Activated naive CD8-positive, alpha-beta T cell (primary cell): Measurements from ENCODE around the gene BCHE.
"Not testable (repeated sequence)": the region's sequence is repeated elsewhere in the genome, so short reads cannot be mapped to it uniquely, and the experiment has no call there.

Experiments used
- H3K27ac Mint-ChIP-seq: one replicate; pipeline ENCODE4 v1.8.0; 2021; ENCODE audit warnings: mixed read lengths
- H3K27me3 Mint-ChIP-seq: one replicate; pipeline ENCODE4 v1.8.0; 2021; ENCODE audit warnings: mixed read lengths
- H3K36me3 Mint-ChIP-seq: one replicate; pipeline ENCODE4 v1.8.0; 2021; ENCODE audit warnings: mixed read lengths
- H3K4me1 Mint-ChIP-seq: one replicate; pipeline ENCODE4 v1.8.0; 2021; ENCODE audit warnings: low read depth, mixed read lengths
- H3K4me3 Mint-ChIP-seq: one replicate; pipeline ENCODE4 v1.8.0; 2021; ENCODE audit warnings: mild to moderate bottlenecking, mixed read lengths
- H3K9me3 Mint-ChIP-seq: one replicate; pipeline ENCODE4 v1.8.0; 2021; ENCODE audit warnings: low read depth, mixed read lengths

Gene BCHE

DNA sequence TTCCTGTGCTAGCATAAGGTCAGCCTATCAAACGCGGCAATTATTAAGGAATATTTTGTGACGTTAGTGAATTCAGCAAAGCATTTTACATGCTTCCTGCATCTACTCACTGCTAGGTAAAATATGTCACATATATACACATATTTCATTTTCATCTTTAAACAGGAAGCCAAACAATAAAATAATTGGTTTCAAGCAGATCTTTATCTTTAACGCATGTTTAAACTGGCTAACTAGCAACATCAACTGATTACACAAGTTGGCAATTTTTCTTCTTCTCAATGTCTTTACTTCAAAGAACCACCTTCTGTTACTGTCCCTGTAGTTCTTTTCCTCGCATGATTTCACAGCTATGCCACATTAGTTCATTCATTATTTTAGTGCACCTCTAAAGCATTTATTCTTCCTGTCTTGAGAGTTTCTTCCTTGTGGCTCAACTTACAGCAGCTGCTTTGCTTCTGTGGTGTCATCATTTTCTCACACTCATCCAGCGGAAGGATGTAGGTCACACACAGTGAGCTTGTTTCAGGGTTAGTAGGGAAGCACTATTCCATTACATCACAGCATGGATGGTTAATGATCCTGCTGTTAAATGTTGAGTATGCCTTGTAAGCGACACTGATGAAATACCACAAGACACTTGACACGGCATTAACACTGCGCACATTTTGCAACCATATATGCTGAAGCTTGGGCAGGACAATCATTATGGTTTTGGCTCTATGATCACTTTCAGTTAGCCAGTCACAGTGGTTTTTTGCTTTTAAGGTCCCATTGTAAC, 2.3 kb upstream of the BCHE start:
- Mint-ChIP-seq H3K27ac (no peak overlapping the region), H3K27me3 (no peaks in the 10 kb centered on the region), H3K4me1 (no peaks in the 10 kb centered on the region), H3K9me3 (no peaks in the 10 kb centered on the region), H3K36me3 (no peaks in the 10 kb centered on the region), H3K4me3 (no peak overlapping the region)

DNA sequence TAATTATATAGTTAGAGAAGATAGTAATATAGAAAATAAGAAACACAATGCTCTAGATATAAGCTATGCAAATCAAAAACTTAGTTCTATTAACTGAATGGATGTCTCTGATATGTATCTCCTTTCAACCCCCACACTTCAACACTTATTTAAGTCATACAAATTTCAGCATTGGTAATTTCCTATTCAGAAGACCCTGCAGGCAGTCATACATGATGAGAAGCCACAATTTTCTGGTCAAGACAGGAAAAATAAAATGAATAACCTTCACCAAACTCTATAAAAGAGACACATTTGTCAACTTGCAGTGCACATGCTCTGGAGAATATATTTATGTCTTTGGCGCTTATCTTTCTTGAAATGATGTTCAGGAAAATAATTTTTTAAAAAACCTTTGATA, 578 bp upstream of the BCHE start:
- H3K36me3 Mint-ChIP-seq = no peaks in the 10 kb centered on the region
- no peak overlapping the region for H3K27ac Mint-ChIP-seq
- H3K27me3 Mint-ChIP-seq = no peaks in the 10 kb centered on the region
- H3K4me3 Mint-ChIP-seq = no peak overlapping the region
- H3K9me3 Mint-ChIP-seq = no peaks in the 10 kb centered on the region
- no peaks in the 10 kb centered on the region for H3K4me1 Mint-ChIP-seq

DNA sequence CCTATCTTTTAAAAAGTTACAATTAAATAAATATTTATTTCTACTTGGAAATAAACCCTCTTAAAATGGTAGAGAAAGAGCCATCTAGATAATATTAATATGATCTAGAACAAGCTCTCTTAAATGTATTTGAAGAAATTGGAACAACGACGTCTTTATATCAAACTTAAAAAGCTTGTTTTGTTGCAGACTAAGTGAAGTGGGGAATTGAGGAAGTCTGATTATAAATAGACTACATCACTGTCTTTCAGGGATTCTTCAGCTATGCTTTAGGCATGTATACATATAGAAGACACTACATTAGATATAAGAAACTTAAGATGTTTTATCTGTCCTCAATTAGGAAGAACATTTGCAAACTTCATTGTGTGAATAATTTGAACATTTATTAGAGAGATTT, 1.8 kb downstream of the BCHE start:
- no peaks in the 10 kb centered on the region for H3K36me3 Mint-ChIP-seq
- H3K9me3 Mint-ChIP-seq = no peaks in the 10 kb centered on the region
- H3K27ac Mint-ChIP-seq = no peak overlapping the region
- H3K27me3 Mint-ChIP-seq = no peaks in the 10 kb centered on the region
- H3K4me3 Mint-ChIP-seq = no peak overlapping the region
- H3K4me1 Mint-ChIP-seq = no peaks in the 10 kb centered on the region

DNA sequence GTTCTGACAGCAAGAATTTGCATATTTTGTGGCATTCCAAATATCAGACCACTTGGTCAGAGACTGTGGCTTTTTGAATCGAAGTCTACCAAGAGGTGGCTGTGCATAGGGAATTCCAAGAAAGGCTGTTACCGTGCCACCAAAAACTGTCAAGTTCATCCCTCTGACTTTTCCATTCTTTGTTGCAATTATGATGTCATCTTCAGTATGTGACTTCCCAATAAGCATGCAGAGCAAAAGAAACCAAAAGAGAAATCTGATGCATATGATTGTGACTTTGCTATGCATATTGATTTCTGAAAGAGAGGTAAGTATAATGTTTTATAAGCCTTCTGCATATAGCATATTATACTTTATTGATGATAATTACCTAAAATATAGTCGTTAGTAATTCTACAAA, 6.5 kb downstream of the BCHE start:
- Mint-ChIP-seq H3K4me3 (no peak overlapping the region), H3K36me3 (no peaks in the 10 kb centered on the region), H3K27ac (no peak overlapping the region), H3K27me3 (no peaks in the 10 kb centered on the region), H3K9me3 (peaks cover 4% of the 10 kb centered on the region), H3K4me1 (no peaks in the 10 kb centered on the region)

DNA sequence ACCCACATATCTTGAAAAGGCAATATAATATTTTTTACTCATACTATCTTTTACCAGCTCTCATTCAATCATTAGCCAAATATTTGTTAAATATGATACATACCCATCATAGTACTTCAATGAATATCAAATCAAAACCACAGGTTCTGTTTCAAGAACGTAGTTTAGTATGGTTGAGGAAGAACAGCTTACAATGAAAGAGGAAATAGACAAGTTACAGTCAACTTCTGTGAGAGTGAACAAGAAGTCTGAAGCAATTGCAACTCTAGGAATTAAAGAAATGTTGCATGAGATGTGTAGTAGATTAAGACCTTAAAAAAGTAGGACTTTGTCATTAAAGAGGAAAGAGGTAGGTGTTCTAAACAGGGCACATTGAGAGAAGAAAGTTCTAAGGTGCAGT, 9.3 kb downstream of the BCHE start:
- Mint-ChIP-seq H3K4me3 (no peak overlapping the region), H3K27me3 (no peaks in the 10 kb centered on the region), H3K27ac (no peak overlapping the region), H3K9me3 (peaks cover 4% of the 10 kb centered on the region), H3K36me3 (no peaks in the 10 kb centered on the region), H3K4me1 (no peaks in the 10 kb centered on the region)

DNA sequence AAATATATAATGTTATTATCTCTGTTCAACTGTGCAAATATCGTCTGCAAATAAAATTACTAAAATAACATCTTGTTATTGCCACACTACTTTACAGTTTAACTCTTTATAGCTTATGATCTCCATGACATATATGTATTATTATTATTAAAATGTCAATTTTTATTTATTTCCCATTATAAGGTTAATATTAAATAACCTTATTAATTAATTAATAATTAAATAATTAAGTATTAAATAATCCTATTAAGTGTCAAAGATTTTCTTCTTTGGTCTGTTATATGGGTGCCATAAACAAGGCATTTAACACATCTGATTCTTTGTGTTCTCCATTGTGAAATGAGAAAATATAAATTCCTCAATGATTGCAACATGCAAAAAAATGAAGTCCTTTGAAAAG, 10.0 kb downstream of the BCHE start:
- no peak overlapping the region for H3K4me3 Mint-ChIP-seq
- H3K36me3 Mint-ChIP-seq = no peaks in the 10 kb centered on the region
- H3K27me3 Mint-ChIP-seq = no peaks in the 10 kb centered on the region
- no peak overlapping the region for H3K27ac Mint-ChIP-seq
- no peaks in the 10 kb centered on the region for H3K4me1 Mint-ChIP-seq
- peaks cover 4% of the 10 kb centered on the region for H3K9me3 Mint-ChIP-seq

DNA sequence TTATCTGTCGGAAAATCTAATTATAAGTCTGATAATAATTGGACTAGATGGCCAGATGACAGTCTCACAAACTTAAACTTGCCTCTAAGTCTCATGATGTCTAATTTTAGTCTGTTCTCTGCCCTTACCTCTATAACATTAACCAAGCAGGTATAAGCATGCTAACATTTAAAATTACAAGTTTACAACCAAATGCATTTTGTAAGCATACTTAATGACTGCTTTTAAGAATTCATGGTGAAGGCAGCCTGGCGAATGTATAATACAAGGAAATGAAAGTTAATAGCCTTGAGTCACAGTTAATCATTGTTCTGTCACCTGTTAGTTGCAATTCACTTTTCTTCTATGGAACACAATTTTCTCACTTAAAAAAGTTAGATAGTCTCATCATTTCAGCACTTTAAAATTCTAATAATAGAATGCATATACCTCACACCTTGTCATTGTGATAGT, 16.5 kb downstream of the BCHE start:
- no peaks in the 10 kb centered on the region for H3K36me3 Mint-ChIP-seq
- H3K9me3 Mint-ChIP-seq = no peaks in the 10 kb centered on the region
- no peak overlapping the region for H3K4me3 Mint-ChIP-seq
- no peaks in the 10 kb centered on the region for H3K27me3 Mint-ChIP-seq
- no peaks in the 10 kb centered on the region for H3K4me1 Mint-ChIP-seq
- no peak overlapping the region for H3K27ac Mint-ChIP-seq

DNA sequence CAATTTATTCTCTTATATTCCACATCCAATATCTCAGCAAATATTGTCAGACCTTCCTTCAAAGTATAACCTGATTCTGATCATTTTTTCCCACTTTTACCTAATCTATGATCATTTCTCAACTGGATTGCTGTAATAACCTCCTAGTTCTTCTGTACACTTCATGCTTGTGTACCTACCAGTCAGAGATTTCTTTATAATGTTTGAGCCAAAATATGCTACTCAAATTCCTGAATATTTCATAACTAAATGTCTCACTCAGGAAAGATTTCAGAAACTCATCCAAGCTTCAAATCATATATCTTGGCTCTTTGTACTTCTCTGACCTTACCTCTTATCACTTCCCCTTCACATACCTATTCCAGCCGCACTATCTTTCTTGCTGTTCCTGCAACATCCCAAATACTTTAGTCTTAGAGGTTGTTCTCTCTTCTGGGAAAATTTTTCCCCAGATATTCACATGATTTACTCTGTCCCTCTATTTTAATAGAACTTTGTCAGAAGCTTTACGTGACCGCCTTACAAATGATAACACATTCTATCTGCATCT, 20.0 kb downstream of the BCHE start:
- Mint-ChIP-seq H3K4me3 (no peak overlapping the region), H3K36me3 (no peaks in the 10 kb centered on the region), H3K27me3 (no peaks in the 10 kb centered on the region), H3K27ac (no peak overlapping the region), H3K4me1 (no peaks in the 10 kb centered on the region), H3K9me3 (peaks cover 4% of the 10 kb centered on the region)

DNA sequence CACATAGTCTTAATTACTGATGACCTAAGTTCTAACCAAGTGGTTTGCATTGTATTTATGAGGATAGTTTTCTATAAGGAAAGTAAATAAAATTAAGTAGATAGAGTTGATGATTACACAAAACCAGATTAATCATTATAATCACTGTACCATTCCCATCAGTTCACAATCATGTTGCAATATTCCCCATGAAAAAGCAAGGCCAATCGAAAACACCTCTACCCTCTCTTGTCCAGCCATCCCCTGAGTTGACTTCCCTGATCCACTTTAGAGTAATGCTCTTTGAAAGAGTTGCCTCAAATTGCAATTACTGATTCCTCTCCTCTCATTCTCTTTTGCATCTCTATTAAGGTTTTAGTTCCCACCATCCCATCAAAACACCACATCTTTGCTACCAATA, 21.0 kb downstream of the BCHE start:
- Mint-ChIP-seq H3K4me1 (no peaks in the 10 kb centered on the region), H3K36me3 (no peaks in the 10 kb centered on the region), H3K9me3 (peaks cover 4% of the 10 kb centered on the region), H3K27ac (no peak overlapping the region), H3K27me3 (no peaks in the 10 kb centered on the region), H3K4me3 (no peak overlapping the region)

DNA sequence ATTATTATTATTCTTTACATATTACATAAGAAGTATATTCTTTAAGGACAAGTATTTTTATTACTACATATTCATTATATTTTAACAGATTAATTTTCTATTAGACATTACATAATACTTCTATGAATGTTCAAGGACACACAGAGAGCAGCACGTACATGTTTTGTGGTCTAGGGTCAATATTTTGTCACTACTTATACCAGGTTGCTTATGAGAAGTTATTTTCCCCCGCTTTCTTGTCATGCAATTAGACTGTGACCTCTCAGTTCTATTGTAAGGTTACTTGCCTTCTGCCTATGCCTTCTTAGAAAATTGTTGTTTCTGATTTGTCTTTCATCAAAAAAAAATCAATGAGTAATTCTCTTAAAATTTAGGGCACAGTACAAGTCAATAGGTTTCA, 21.5 kb downstream of the BCHE start:
- no peaks in the 10 kb centered on the region for H3K27me3 Mint-ChIP-seq
- no peaks in the 10 kb centered on the region for H3K4me1 Mint-ChIP-seq
- no peaks in the 10 kb centered on the region for H3K36me3 Mint-ChIP-seq
- H3K4me3 Mint-ChIP-seq = no peak overlapping the region
- H3K9me3 Mint-ChIP-seq = peaks cover 4% of the 10 kb centered on the region
- H3K27ac Mint-ChIP-seq = no peak overlapping the region

DNA sequence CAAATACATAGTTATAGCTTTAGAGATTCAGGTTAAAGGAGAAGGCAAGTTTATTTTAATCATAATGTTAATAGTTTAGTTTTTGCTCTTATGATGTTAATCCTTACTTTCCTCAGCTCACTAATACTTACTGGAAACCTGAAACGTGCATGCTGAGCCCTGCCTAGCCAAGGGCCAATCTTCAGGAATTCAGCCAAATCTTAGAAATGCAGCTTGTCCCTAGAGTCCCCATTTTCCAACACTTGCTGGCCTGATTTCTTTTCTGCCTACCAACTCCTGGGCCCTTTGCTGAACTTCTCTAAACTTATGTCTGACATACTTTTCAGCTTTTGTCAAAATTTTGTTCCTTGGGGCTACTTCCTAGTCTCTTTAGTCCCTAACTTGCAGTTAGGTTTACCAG, 22.8 kb downstream of the BCHE start:
- peaks cover 4% of the 10 kb centered on the region for H3K9me3 Mint-ChIP-seq

DNA sequence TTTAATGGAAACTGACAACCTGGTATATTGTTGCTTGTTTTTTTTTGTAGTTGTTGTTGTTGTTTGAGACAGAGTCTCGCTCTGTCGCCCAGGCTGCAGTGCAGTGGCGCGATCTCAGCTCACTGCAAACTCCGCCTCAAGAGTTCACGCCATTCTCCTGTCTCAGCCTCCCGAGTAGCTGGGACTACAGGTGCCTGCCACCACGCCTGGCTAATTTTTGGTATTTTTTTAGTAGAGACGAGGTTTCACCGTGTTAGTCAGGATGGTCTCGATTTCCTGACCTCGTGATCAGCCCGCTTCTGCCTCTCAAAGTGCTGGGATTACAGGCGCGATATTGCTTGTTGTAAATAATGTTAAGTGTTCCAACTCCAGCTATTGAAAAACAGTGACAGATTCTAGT, 29.3 kb downstream of the BCHE start:
- not testable (repeated sequence) for H3K27ac Mint-ChIP-seq, H3K9me3 Mint-ChIP-seq, H3K4me3 Mint-ChIP-seq, H3K36me3 Mint-ChIP-seq, H3K4me1 Mint-ChIP-seq, H3K27me3 Mint-ChIP-seq

More for the DNA sequence above, 22.8 kb downstream of the BCHE start:
- Mint-ChIP-seq H3K27ac (no peak overlapping the region), H3K4me1 (no peaks in the 10 kb centered on the region), H3K4me3 (no peak overlapping the region), H3K27me3 (no peaks in the 10 kb centered on the region), H3K36me3 (no peaks in the 10 kb centered on the region)

DNA sequence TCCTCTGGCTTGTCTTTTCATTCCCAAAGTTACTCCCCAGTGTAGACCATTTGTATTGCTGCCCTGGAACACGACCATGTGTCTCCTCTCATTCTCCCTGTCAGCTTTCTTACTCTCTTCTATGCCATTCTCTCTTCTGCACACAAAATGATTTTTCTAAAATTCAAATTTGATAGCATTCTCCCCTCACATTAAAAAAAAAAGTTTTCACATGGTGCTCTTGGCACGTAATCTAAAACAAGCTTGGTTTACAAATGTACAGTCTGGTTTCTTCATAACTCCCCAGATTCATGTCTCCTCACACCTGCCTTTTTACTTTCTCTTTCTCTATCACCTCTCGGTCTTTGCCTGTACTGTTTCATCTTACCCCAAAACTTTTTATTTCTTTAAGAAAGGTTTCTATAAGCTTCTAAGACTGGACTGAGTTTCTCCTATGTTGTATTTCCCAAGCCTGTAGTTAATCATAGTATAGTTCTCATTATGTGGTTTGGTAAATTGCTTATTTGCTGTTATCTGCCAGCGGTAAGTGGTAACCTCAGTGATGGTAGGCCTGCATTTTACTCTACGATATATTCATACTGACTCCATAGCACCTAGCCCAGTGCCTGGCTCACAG, 31.2 kb downstream of the BCHE start:
- Mint-ChIP-seq H3K27ac (no peak overlapping the region), H3K4me3 (no peak overlapping the region), H3K9me3 (no peaks in the 10 kb centered on the region), H3K36me3 (no peaks in the 10 kb centered on the region), H3K4me1 (no peaks in the 10 kb centered on the region), H3K27me3 (no peaks in the 10 kb centered on the region)

DNA sequence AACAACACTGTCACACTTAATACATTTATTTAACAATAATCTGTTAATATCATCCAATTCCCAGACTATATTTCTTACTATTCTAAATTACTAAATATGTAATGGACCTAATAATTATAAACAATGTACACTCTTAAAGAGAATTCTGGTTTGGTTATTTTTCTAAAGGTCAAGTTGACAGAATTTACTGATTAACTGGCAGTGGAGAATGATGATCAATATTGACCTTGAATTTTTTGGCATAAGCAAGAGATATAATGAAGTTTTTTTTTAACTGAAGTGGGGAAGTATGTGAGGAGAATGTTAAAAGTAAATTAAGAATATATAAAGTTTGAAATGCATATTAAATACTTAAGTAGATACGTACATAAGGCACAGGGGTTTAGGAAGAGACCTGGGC, 33.8 kb downstream of the BCHE start:
- no peaks in the 10 kb centered on the region for H3K4me1 Mint-ChIP-seq
- H3K9me3 Mint-ChIP-seq = no peaks in the 10 kb centered on the region
- H3K27ac Mint-ChIP-seq = no peak overlapping the region

DNA sequence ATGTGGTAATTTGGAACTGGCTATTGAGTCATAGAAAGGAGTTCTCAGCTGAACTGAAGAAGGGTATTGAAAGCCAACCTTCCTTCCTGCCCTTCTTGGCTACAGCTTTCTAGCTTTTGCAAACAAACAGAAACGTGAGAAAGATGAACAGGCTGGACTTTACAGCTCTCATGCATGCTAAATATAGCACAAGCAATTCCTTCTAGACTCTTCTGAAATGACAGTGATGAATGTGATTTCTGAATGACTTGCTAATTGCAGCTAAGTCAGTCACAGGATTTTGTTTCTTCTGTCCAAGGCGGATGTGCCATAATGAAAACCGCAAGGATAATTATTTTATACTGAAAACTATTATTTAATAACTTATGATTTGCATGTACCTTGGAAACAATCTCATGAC, 36.3 kb downstream of the BCHE start:
- Mint-ChIP-seq H3K36me3 (no peaks in the 10 kb centered on the region), H3K4me3 (no peak overlapping the region), H3K4me1 (no peaks in the 10 kb centered on the region), H3K9me3 (peaks cover 3% of the 10 kb centered on the region), H3K27ac (no peak overlapping the region), H3K27me3 (no peaks in the 10 kb centered on the region)

More for the DNA sequence above, 33.8 kb downstream of the BCHE start:
- no peaks in the 10 kb centered on the region for H3K36me3 Mint-ChIP-seq
- no peaks in the 10 kb centered on the region for H3K27me3 Mint-ChIP-seq
- no peak overlapping the region for H3K4me3 Mint-ChIP-seq

DNA sequence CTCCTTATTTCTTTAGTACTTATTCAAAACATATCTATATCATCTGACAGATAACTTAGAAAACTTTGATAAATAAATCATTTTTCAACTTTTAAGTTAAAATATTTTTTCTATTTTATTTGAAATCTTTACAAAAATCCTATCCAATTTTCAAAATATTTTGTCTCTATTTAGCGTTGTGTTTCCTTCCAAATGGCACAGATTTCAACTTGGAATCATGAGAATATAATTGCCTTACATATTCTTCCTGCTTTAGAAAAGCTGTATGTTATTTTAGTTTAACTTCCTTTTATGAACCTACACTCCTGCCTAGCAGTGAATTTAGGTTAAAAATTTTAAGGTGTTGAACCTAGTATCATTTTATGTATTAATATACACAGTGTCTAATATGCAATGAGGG, 38.2 kb downstream of the BCHE start:
- H3K27ac Mint-ChIP-seq = no peak overlapping the region
- no peaks in the 10 kb centered on the region for H3K27me3 Mint-ChIP-seq
- no peaks in the 10 kb centered on the region for H3K36me3 Mint-ChIP-seq
- H3K4me3 Mint-ChIP-seq = no peak overlapping the region
- no peaks in the 10 kb centered on the region for H3K4me1 Mint-ChIP-seq
- peaks cover 11% of the 10 kb centered on the region for H3K9me3 Mint-ChIP-seq
